Activated naive CD8-positive, alpha-beta T cell treated with anti-CD3 and anti-CD28 coated beads, Interleukin-2, amount 50 U/mL, for 24 hours (primary cell): Measurements from ENCODE around the gene YBX1.

Source experiments
- ATAC-seq: fragments of 150-1000 bp; cut with Tn5 transposase; one replicate; pipeline ENCODE4 v1.10.0; 2021
- DNase-seq: peaks from one replicate; pipeline ENCODE4 v3.0.0; 2021
- H3K27ac Mint-ChIP-seq: one replicate; pipeline ENCODE4 v1.8.0; 2021; ENCODE audit warnings: mild to moderate bottlenecking, mixed read lengths
- H3K27me3 Mint-ChIP-seq: one replicate; pipeline ENCODE4 v1.8.0; 2021; ENCODE audit warnings: mixed read lengths
- H3K36me3 Mint-ChIP-seq: one replicate; pipeline ENCODE4 v1.8.0; 2021; ENCODE audit warnings: low read depth, mixed read lengths
- H3K4me1 Mint-ChIP-seq: one replicate; pipeline ENCODE4 v1.8.0; 2021; ENCODE audit warnings: mixed read lengths
- H3K4me3 Mint-ChIP-seq: one replicate; pipeline ENCODE4 v1.8.0; 2021; ENCODE audit warnings: mild to moderate bottlenecking, moderate library complexity, mixed read lengths
- H3K9me3 Mint-ChIP-seq: one replicate; pipeline ENCODE4 v1.8.0; 2021; ENCODE audit warnings: mixed read lengths

Gene YBX1

GRCh38 chr1:42681741-42682483, at the start of gene YBX1:
Gene YBX1 (plus strand): TSS chr1:42682418. CDS start chr1:42682566, 148 bp downstream.
- Mint-ChIP-seq H3K4me3 (peak within 1 kb of the TSS; percentile 97), H3K4me1 (peaks cover 57% of the 10 kb centered on the region), H3K27me3 (no peaks in the 10 kb centered on the region), H3K9me3 (no peaks in the 10 kb centered on the region), H3K36me3 (peaks cover 44% of the 10 kb centered on the region), H3K27ac (peak within 1 kb of the TSS; percentile 96)
- ATAC-seq (peak; percentile 93), DNase-seq (peak; percentile 95)

DNA sequence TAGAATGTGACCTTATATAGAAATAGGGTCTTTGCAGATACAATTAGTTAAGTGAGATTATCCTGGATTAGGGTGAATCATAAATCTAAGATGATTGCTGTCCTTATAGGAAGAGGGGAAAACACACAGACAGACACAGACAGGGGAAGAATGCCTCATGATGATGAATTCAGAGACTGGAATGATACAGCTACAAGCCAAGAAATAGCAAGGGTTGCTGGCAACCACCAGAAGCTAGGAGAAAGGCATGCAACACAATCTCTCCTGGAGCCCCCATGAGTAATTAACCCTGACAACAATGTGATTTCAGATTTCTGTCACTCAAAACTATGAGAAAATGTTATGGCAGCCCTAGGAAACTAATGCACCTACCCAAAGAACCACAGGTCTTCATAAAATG, 43.1 kb upstream of the YBX1 start:
- Mint-ChIP-seq H3K36me3 (no peaks in the 10 kb centered on the region), H3K9me3 (no peaks in the 10 kb centered on the region), H3K27me3 (no peaks in the 10 kb centered on the region), H3K27ac (no peak overlapping the region), H3K4me3 (no peak overlapping the region), H3K4me1 (no peaks in the 10 kb centered on the region)
- ATAC-seq (no peak), DNase-seq (no peak)

DNA sequence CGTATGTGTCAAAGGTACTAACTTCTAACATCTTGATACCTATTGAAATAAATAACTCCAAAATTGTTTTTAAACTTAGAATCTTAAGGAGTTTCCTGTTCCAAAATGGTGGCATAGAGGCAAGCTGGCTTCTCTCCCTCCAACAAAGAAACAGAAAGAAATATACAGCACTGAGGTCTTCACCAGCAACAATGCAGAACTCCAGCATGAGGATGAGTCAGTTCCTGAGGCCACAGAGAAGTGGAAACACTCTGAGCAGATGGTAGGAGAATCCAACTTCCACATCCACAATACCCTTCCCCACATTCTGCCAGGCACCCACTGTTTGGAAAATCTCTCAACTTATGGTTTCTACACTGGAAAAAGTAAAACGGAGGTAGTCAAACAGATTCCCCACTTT, 36.2 kb upstream of the YBX1 start:
- Mint-ChIP-seq H3K27ac (no peak overlapping the region), H3K4me1 (no peaks in the 10 kb centered on the region), H3K9me3 (peaks cover 6% of the 10 kb centered on the region), H3K4me3 (no peak overlapping the region), H3K36me3 (peaks cover 5% of the 10 kb centered on the region), H3K27me3 (no peaks in the 10 kb centered on the region)
- DNase-seq: no peak
- no peak for ATAC-seq

- ATAC-seq (no peak), DNase-seq (no peak)
- H3K27me3 Mint-ChIP-seq: no peaks in the 10 kb centered on the region
- H3K36me3 Mint-ChIP-seq: peaks cover 25% of the 10 kb centered on the region
- peak overlapping the region; percentile 96 for H3K27ac Mint-ChIP-seq
- H3K4me3 Mint-ChIP-seq: peak overlapping the region; percentile 96
- H3K4me1 Mint-ChIP-seq: peaks cover 46% of the 10 kb centered on the region
- H3K9me3 Mint-ChIP-seq: no peaks in the 10 kb centered on the region
These were observed 25.0 kb upstream of the YBX1 start for GRCh38 chr1:42657201-42657600.

- no peaks in the 10 kb centered on the region for H3K27me3 Mint-ChIP-seq
- ATAC-seq (peak; percentile 98), DNase-seq (peak; percentile 97)
- H3K36me3 Mint-ChIP-seq: peaks cover 32% of the 10 kb centered on the region
- H3K4me3 Mint-ChIP-seq: peak within 1 kb of the TSS; percentile 96
- H3K27ac Mint-ChIP-seq: peak within 1 kb of the TSS; percentile 96
- H3K9me3 Mint-ChIP-seq: no peaks in the 10 kb centered on the region
- H3K4me1 Mint-ChIP-seq: peaks cover 46% of the 10 kb centered on the region
These were observed 24.0 kb upstream of the YBX1 start, which contains the start of gene PPIH for GRCh38 chr1:42657981-42658876. Gene PPIH (plus strand): TSS chr1:42658423. CDS start chr1:42658447, 24 bp downstream.

DNA sequence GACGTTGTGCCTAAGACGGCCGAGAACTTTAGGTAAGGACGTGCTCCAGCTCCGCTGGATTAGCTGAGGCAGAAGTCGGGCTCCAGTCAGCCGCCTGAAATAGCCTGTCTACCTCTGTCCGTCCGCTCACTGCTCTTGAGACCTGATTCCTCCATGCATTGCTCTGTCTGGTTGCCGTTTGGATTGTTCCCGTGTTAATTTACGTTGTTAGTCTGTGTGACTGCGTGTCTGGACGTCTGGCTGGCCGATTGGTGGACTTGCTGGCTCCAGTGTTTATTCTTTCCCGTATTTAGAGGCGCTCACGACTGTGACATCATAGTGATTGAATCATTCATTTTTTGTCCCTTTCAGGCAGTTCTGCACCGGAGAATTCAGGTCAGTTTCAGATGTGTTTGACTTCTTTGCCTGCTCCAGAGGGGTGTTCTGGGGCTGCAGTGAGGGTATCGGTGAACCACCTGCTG, 23.3 kb upstream of the YBX1 start:
- Mint-ChIP-seq H3K4me3 (peak overlapping the region; percentile 96), H3K36me3 (peaks cover 37% of the 10 kb centered on the region), H3K4me1 (peaks cover 46% of the 10 kb centered on the region), H3K27me3 (no peaks in the 10 kb centered on the region), H3K27ac (peak overlapping the region; percentile 96), H3K9me3 (no peaks in the 10 kb centered on the region)
- DNase-seq (no peak), ATAC-seq (no peak)

DNA sequence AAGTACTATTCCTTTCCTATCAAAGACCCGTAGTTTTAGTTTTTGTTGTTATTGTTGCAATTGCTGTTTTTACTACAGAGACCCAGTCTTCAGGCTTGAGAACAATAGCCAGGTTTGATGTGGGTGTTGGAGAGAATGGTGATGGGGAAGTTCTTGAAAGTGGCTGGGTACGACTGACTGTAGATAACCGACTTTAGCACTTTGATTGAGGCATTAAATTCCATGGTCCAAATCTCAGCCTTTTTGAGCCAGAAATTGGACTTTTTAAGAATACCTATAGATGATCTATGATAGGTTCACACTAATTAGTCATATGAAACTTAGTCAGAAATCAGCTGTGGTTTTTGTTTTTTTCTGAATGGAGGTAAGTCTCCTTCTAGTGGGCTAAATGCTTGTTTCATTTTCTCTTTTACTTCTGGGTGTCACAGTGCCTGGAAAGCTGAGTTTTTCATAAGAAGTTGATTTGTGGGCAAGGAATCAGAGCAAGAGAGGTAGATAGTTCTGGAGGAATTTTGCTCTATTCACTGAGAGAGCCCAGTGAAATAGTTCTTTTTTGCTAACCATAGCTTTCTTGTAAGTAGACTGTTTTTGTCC, 21.2 kb upstream of the YBX1 start:
- Mint-ChIP-seq H3K36me3 (peaks cover 48% of the 10 kb centered on the region), H3K4me3 (peak overlapping the region; percentile 65), H3K4me1 (peaks cover 46% of the 10 kb centered on the region), H3K27me3 (no peaks in the 10 kb centered on the region), H3K27ac (peak overlapping the region; percentile 86), H3K9me3 (no peaks in the 10 kb centered on the region)
- ATAC-seq (peak; percentile 38), DNase-seq (no peak)

DNA sequence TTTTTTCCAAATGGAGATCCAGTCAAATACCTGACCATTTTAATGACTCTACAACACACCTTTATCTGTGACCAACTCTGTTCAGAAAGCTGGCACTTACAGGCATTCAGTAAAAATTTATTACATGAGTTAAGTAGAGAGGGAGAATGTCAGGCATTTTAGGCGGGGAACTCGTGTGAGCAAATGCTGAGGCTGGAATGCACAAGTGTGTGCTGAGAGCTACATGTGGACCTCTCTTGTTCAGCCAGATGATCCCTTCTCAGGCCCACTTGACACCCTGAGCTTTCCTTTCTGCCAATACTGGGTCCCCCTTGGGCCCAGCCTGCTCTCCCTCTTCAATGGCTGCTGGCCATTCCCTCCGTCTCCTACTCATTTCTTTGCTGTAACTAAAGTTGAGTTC, 12.3 kb upstream of the YBX1 start:
- H3K9me3 Mint-ChIP-seq: no peaks in the 10 kb centered on the region
- peaks cover 57% of the 10 kb centered on the region for H3K36me3 Mint-ChIP-seq
- H3K27me3 Mint-ChIP-seq: no peaks in the 10 kb centered on the region
- H3K4me1 Mint-ChIP-seq: no peaks in the 10 kb centered on the region
- H3K27ac Mint-ChIP-seq: no peak overlapping the region
- no peak overlapping the region for H3K4me3 Mint-ChIP-seq
- no peak for ATAC-seq
- no peak for DNase-seq

DNA sequence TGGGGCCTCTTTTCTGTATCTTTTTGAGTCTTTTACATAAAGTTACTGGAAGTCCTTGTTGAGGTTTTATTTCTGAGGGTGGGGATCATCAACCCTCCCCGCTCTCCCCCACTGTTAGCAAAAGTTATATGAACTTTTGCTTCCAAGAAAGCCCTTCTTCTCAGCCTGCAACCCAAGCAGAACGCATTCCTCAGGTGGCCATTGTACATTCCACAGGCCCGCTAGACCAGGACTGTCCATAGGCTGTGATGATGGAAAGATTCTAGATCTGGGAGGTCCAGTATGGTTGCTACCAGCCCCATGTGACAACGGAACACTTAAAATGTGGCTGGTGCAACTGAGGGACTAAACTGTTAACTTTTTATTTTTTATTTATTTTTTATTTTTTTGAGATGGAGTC, 11.8 kb upstream of the YBX1 start:
- H3K9me3 Mint-ChIP-seq: no peaks in the 10 kb centered on the region
- no peak overlapping the region for H3K4me3 Mint-ChIP-seq
- H3K4me1 Mint-ChIP-seq: no peaks in the 10 kb centered on the region
- H3K27ac Mint-ChIP-seq: no peak overlapping the region
- peaks cover 56% of the 10 kb centered on the region for H3K36me3 Mint-ChIP-seq
- no peak for DNase-seq
- no peak for ATAC-seq
- no peaks in the 10 kb centered on the region for H3K27me3 Mint-ChIP-seq

DNA sequence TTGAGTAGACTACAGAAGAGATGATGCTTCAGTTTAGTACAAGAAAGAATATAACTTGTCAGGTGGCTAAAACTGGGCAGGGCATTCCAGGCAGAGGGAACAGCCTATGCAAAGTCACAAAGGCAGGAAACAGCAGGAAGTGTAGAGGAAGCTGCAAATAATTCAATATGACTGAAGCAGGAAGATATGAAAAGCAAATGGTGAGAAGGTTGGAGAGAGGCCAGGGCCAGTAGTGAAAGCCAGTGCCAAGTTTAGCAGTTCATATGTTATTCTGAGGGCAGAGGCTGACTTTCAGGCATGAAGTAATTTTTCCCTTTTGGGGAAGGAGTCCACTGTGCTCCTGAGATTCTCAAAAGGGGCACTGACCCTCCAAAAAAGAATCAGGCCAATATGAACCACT, 8.0 kb upstream of the YBX1 start:
- Mint-ChIP-seq H3K9me3 (no peaks in the 10 kb centered on the region), H3K36me3 (peaks cover 38% of the 10 kb centered on the region)
- DNase-seq: no peak

GRCh38 chr1:42674682-42675081, 7.5 kb upstream of the YBX1 start:
- Mint-ChIP-seq H3K4me3 (no peak overlapping the region), H3K9me3 (no peaks in the 10 kb centered on the region), H3K27me3 (no peaks in the 10 kb centered on the region), H3K27ac (no peak overlapping the region), H3K4me1 (peaks cover under 1% of the 10 kb centered on the region), H3K36me3 (peaks cover 36% of the 10 kb centered on the region)
- DNase-seq: no peak
- ATAC-seq: no peak

More for the DNA sequence above, 8.0 kb upstream of the YBX1 start:
- Mint-ChIP-seq H3K27me3 (no peaks in the 10 kb centered on the region), H3K27ac (no peak overlapping the region), H3K4me1 (no peaks in the 10 kb centered on the region), H3K4me3 (no peak overlapping the region)
- no peak for ATAC-seq

DNA sequence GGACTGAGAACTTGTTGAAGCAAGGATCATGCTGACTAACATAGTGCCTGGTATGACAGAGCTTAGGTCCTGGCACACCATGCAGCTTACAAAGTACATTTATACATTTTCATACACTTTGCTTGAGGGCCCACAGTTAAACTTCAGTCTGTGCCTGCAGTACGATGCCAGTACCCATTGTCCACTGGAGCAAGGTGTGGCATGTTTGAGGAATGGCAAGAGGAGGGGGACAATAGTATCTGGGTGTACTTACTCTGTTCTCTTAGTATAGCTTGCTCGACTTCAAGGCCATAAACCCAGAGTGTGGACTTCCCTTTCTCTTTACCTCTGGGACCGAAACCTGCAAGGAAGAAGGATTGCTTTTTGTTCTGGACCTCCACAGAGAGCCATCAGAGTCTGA, 6.8 kb upstream of the YBX1 start:
- no peaks in the 10 kb centered on the region for H3K9me3 Mint-ChIP-seq
- H3K36me3 Mint-ChIP-seq: peaks cover 34% of the 10 kb centered on the region

GRCh38 chr1:42676534-42677087, 5.6 kb upstream of the YBX1 start:
- H3K36me3 Mint-ChIP-seq: peaks cover 33% of the 10 kb centered on the region
- H3K4me1 Mint-ChIP-seq: peaks cover 19% of the 10 kb centered on the region

More for the DNA sequence above, 6.8 kb upstream of the YBX1 start:
- Mint-ChIP-seq H3K4me1 (peaks cover 9% of the 10 kb centered on the region), H3K4me3 (no peak overlapping the region), H3K27me3 (no peaks in the 10 kb centered on the region), H3K27ac (no peak overlapping the region)
- DNase-seq (no peak), ATAC-seq (no peak)

DNA sequence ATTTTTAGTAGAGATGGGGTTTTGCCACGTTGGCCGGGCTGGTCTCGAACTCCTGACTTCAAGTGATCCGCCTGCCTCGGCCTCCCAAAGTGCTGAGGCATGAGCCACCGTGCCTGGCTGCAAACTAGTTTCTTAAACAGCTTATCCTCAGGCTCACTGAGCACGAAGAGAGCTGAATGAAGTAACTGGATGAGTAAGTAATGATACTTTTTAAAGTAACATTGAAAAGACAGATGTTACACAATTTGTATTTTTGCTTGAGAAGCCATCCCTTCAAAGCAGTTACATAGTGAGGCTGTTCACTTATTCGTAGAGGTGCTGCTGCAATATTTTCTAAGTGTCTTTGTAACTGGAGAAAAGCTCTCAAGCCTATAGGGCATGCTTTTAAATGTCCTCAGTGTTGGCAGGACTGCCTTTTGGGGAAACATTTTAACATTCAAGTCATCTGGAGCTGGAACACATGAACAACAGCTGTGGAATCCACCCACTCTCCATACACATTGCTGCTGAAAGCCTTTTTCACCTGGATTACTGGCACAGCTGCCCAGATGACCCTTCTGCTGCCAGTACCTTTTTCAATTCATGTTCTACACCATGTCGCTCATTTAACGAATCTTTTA, 2.7 kb upstream of the YBX1 start:
- Mint-ChIP-seq H3K4me1 (peaks cover 34% of the 10 kb centered on the region), H3K36me3 (peaks cover 34% of the 10 kb centered on the region), H3K27ac (no peak overlapping the region), H3K27me3 (no peaks in the 10 kb centered on the region), H3K9me3 (no peaks in the 10 kb centered on the region), H3K4me3 (no peak overlapping the region)
- ATAC-seq (no peak), DNase-seq (no peak)

More at GRCh38 chr1:42676534-42677087, 5.6 kb upstream of the YBX1 start:
- Mint-ChIP-seq H3K27ac (no peak overlapping the region), H3K9me3 (no peaks in the 10 kb centered on the region), H3K4me3 (no peak overlapping the region), H3K27me3 (no peaks in the 10 kb centered on the region)
- DNase-seq (no peak), ATAC-seq (no peak)
